ENCODE measurements around the gene IL17RD.

- TF ChIP-seq CTCF (IDR thresholded peaks at IDR 0.05) (no peak), EZH2 (IDR thresholded peaks at IDR 0.05) (no peak), EZH2phosphoT487 (IDR thresholded peaks at IDR 0.05) (no peak)
Measured at GRCh38 chr3:57085211-57085610, 79.9 kb downstream of the IL17RD start.
